GM21526 (cell line): Measurements from ENCODE around the gene MYH6.
"Not testable (repeated sequence)": the region's sequence is repeated elsewhere in the genome, so short reads cannot be mapped to it uniquely, and the experiment has no call there.

Experiments
- ATAC-seq: cut with Tn5 transposase; IDR thresholded peaks from one replicate; pipeline ENCODE4 v1.9.1; 2021; ENCODE audit warnings: moderate library complexity; ENCODE audit not compliant: unreplicated experiment, low FRiP score

The MYH6 gene

DNA sequence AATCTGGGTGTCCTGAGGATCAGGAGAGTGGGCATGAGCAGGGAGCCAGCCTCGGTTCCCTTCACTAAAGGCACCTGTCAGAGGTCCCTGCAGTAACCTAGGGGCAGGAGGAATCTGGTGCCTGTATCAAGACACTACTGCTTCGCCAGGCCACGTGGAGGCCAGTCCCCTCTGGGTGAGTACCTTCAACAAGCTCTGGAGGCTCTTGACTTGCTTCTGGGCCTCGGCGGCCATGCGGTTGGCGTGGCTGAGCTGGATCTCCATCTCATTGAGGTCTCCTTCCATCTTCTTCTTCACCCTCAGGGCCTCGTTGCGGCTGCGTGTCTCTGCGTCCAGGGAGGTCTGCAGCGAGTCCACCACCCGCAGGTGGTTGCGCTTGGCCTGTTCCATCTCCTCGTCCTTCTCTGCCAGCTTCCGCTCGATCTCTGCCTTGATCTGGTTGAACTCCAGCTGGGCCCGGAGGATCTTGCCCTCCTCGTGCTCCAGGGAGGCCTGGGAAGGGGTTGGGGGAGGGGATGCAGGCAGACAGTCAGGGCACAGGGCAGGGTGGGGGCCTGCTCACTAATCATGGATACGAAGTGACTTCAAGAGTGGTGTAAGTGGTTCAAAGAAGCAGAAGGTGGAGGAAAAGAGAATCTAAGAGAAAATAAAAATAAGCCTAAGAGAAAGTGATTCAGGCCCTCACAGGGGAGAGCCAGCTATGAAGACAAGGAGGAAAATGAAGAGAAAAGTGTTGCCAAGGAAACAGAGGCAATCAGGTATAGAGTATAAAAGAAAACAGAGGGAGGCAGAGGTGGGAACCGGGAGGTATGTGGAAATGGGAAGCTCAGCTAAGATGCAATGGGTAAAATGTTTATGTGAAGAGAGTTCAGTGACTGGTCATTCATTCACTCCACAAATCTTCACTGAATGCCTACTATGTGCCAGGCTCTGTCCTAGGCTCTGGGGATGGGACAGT lies 8.0 kb upstream of the MYH6 start:
- ATAC-seq = no peak

DNA sequence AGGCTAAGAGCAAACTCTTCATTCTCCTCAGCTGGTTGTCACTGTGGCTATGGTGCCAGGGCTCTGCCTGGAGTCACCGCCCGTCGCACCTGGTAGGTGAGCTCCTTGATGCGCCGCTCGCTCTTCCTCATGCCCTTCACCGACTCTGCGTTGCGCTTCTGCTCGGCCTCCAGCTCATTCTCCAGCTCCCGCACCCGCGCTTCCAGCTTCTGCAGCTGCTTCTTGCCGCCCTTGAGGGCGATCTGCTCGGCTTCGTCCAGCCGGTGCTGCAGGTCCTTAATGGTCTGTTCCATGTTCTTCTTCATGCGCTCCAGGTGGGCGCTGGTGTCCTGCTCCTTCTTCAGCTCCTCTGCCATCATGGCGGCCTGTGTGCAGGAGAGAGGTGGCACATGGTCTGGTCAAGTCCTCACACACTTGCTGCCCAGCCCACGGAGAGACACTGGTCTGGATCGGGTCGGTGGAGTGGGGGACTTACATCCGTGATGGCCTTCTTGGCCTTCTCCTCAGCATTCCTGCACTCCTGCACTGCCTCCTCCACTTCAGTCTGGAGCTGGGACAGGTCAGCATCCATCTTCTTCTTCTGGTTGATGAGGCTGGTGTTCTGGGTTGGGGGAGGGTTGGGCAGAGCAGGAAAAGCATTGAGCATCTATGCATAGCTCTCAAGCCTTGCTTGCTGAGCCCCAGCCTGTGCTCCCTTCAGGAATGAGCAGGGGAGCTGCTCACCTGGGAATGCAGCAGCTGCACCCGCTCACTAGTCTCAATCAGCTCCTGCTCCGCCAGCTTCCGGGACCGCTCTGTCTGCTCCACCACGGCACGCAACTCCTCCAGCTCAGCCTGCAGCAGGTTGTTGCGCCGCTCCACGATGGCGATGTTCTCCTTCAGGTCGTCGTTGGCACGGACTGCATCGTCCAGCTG lies 7.1 kb upstream of the MYH6 start:
- ATAC-seq = no peak

DNA sequence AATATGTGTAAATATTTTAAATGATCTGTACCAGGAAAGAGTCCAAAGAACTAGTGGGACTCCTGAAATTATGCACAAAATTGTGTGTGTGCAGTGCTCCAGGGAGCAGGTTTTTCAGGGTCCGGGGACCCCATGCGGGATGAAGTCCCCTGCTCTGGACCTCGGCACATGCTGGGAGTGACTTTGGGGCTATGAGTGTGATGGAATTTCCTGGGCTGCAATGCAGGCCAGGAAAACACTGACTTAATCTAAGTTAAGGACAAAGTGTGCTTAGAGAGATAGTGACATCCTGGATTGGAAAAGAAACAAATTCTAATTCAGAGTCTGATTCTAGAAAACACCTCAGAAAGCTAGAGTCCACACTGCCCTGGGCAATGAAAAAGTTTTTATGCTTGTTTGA lies 6.2 kb upstream of the MYH6 start:
- ATAC-seq = no peak

DNA sequence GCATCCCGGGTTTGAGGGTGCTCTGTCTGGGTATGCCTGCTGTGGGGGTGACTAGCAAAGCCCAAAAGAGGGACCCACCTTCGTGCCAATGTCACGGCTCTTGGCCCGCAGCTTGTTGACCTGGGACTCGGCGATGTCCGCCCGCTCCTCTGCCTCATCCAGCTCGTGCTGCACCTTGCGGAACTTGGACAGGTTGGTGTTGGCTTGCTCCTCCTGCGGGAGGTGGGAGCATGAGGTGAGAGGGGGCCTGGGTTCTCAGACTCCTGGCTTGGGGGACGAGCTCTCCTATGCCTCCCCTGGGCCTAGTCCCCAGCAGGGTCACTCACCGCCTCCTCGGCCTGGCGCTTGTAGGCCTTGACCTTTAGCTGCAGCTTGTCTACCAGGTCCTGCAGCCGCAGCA lies 5.6 kb upstream of the MYH6 start:
- ATAC-seq = no peak

DNA sequence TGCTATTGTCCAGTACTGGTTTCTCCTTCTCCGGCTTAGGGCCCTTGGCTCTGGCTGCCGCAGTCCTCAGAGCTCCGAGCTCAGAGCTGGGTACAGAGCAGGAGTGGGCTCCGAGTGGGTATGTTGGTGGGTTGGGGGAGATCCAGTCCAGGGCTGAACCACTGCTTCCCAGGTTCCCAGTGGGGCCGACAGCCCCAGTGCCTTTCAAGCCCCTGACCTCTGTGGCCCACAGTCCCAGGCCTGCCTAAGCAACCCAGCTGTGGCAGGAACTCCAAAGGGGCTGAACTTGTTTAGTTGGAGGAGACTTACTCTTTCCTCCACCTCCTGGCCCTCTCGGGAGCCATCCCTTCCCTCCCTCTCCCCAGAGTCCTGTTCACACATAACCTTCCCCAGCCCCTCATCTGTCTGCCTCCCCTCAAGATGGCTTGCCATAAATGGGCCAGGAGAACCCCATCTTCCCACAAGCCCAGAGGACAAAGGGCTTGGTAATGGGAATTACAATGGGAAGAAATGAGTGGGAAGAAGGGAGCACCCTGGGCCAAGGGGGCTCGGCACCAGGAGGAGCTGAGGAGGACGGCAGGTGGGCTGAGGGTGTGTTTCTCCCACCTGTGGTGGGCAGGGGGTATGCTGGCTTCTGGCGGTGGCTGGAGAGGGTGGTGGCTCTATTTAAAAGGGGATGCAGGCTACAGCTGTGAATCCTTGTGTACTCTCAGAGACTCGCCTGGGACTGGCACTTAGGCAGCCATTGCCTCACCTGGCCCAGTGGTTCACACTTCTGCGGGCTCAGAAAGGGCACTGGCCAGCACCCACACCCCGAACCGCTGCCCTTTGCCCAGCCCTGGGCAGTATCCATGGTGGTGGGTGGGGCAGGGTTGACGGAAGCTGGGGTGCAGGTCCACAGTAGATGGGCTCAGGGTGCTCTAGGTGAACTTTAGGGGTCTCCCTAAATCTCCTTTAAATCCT lies 3.8 kb upstream of the MYH6 start:
- no peak for ATAC-seq

DNA sequence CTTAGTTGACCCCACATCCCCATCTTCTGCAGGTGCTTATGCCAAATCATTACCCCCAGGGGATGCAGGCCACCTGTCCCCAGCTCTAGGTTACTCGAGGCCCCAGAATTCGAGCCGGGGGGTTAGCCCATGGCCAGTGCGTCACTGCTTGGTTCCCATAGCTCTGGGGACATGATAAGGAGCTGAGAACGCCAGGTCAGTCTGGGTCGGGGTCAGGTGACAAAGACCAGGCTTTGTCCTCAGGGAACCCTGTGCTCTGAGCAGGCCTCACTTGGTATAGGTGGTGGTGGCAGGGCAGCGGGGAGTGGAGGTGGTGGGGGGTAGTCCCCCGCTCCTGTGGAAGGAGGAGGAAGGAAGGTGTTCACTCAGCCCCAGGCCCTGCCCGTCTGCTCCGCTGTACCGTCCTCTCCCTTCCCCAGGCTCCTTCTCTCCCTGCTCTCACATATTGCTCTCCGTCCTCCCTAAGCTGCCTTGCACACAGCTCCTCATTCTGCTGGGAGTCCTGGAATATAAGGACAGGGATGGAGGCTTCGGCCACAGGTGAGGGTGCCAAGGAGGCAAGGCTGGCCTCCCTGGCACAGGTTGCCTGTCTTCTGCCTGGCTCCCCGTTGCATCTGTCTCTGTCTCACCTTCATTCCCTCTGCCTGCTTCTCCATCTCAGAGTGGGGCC lies 2.0 kb upstream of the MYH6 start:
- ATAC-seq = no peak

DNA sequence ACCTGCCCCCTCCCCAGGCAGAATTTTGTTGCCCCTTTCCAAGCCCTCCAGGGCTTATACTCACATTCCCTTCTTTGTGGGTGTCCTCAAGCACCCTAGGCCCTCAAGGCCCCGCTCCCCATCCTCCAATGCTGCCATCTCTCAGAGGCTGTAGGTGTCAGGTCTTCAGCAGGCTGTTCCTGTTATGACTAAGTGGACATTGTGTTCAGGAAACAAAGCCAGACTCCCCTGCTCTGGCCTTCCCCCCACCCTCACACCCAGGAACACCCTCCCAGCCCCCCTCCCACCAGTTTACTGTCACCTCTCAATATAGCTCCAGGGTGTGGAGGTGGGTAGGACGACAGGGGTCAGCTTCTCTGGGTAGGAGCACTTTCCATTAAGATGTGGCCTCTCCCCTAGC lies 1.4 kb upstream of the MYH6 start:
- no peak for ATAC-seq

DNA sequence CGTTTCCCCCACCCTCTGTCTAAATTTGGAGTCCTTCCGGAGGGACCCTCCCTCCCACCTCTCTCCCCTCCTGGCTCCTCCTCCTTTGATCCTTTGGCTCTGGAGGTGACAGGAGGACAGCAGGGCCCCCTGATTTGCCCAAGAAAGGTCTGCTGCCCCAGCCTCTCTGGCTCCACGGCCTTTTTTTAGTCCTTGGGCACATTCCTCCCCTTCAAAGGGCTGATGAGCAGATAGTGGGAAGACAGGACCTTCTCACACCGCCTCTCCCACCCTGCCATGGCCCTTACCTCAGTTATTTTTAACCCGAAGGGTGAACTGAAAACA lies 196 bp upstream of the MYH6 start:
- no peak for ATAC-seq

DNA sequence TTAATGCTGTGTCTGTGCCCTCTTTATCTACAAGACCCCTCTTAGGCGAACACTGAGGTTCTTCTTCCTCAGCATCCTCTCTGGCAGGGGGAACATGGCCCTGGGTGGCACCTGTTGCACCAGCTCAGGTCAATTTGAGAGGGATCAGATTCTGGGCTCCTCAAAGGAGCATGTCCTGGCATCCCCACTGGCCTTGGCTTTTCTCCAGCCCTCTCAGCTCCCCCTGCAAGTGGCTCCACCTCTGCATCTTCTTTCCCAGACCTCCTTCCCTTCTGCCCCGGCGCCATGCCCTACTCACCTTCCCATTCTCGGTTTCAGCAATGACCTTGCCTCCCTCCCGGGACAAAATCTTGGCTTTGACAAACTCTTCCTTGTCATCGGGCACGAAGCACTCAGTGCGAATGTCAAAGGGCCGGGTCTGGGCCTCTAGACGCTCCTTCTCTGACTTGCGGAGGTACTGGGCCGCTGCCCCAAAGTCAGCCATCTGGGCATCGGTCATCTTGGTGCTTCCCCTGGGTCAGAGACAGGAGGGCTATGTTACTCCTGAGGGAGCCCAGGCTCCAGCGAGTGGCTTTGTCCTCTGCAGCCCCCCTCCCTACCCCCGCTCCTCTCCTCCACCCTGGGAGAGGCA lies 1.2 kb downstream of the MYH6 start:
- no peak for ATAC-seq

DNA sequence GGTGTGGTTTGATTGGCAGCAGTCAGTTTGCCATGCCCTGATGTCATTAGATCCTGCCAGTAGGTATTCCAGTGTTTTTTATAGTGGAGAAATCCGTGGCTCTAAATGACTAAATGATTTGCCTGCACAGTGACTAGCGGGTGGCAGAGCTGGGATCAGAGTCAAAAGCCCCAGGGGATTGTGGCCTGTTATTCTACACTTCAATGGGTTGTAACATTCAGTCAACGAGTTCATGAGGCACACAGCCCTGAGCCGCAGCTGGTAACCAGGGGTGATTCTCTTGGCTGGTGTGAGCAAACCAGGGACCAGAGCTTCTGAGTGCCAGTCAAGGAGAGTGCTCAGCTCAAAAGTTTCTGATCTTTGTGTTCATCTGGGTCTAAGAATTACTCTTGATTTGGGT lies 1.8 kb downstream of the MYH6 start:
- no peak for ATAC-seq

DNA sequence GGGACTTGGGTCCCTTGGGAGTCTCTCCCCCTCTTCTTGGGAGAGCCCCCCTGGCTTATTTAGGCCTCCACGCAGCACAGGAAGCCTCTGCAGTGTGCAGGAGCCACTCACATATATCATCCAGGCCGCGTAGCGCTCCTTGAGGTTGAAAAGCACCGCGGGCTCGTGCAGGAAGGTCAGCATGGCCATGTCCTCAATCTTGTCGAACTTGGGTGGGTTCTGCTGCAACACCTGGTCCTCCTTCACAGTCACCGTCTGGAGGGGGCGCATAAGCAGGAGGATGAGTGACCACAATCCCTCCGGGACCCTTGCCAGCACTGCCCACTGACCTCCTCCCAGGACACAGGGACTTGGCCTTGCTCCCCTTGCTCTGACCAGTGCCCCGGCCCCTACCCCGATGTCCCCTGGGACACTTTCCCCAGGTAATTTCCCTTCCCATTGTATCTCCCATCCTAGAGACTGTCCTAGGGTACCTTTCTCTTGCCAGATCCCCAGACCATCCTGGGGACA lies 2.5 kb downstream of the MYH6 start:
- ATAC-seq = no peak

DNA sequence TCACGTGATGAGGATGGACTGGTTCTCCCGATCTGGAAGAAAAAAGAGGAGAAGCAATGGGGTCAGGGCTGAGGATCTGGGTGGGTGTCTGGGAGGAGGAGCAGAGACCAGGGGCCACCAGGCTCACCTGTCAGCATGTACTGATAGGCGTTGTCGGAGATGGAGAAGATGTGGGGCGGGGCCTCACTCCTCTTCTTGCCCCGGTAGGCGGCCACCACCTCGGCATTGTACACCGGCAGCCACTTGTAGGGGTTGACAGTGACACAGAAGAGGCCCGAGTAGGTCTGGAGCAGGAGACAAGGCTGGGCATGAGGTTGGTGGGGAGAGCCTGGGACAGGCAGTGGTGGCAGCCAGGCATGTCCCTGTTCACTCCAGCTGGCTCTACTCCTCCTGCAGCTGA lies 3.0 kb downstream of the MYH6 start:
- ATAC-seq = no peak

DNA sequence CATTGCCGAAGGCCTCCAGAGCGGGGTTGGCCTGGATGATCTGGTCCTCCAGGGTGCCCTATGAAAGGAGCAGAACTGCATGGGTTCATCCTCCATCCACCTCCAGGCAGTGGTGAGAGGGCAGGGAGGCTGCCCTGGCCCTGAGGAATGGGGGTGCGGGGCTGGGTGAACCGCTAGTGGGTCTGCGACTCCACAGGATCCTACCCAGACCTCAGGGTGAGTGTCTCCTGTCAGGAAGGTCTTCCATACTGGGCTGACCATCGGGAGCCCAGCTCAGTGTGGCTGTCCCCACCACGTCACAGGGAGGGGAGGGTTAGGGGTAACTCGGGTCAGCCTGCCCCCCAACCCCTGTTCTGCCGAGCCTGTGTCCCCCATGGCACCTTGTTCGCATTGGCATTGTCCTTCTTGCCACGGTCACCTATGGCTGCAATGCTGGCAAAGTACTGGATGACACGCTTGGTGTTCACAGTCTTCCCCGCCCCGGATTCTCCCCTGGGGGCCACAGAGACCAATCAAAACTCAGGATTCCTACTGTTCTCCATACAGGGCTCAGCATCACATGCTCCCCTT lies 3.7 kb downstream of the MYH6 start:
- ATAC-seq = no peak

DNA sequence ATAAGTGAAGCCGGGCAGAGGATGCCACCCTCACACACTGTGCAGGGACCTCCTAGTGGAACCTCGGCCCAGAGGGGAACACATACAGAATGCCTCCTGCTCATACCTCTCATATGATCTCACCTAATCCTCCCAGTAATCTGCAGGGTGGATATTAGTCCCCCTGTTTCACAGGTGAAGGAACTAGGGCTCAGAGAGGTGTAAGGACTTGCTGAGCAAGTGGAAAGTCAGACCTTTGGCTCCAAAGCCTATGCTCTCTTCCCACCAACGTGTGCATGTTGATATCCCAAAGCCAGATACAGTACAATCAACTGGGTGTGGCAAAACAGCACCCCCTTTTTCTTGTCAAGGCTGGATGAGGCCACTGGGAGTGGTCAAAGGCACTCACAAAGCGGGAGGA lies 4.2 kb downstream of the MYH6 start:
- ATAC-seq = no peak

DNA sequence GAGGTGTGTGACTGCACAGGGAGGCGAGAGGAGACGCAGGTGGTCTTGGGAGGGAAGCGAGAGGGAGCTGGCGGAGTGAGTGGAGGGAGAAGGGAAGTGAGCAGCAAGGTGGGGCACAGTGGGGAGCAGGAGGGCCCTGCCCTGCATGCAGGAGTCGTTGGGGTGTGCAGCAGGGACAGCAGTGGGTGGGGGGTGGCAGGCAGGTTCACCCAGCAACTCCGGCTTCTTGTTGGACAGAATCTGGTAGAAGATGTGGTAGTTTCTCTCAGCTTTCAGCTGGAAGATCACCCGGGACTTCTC lies 5.0 kb downstream of the MYH6 start:
- no peak for ATAC-seq

DNA sequence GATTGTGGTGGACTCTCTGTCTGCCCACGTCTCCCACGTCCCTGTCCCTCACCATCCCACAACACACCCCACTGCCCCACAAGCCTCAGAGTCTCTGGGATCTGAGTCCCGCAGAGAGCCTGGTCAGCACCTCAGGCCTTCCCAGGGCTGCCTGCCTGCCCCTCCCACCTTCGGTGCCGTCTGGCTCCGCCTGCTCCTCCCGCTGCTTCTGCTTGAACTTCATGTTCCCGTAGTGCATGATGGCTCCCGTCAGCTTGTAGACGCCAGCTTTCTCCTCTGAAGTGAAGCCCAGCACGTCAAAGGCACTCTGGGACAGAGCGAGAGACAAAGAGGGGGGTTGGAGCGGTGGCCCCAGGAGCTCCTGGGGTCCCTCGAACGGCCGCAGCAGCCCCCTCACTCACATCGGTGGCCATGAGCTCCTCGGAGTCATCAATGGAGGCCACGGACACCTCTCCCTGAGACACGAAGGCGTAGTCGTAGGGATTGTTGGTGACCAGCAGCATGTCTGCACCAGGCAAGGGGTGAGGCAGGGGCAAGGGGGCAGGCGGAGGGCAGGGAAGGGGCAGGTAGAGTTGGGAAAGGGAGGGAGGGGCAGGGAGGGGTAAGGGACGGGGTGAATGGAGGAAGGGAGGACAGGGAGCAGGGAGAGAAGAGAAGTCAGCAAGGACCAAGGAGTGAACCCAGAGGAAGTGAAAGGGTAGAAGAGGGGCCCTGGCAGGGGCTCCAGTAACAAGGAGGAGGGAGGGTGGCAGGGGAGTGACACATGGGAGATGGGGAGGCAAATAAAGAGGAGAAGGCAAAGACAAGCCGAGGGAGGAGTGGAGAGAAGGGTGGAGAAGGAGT lies 5.6 kb downstream of the MYH6 start:
- ATAC-seq = no peak

DNA sequence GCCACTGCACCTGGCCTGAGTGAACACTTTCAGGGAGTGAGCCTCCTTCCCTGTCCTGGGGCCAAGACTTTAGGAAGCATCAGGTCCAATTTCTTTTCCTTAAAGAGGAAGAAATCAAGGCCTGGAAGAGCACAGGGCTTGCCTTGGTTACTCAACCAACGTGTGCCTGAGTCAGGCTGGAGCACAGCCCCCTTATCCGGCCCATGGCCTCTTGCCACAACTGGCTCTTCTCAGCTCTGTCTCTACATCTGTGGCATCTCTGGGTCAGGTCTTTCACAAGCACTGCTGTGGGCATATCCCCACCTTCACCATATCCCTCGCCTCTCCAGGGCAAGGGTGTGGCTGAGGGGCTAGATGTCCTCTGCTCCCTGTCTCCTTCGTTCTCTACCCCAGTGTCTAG lies 6.8 kb downstream of the MYH6 start:
- ATAC-seq = no peak

DNA sequence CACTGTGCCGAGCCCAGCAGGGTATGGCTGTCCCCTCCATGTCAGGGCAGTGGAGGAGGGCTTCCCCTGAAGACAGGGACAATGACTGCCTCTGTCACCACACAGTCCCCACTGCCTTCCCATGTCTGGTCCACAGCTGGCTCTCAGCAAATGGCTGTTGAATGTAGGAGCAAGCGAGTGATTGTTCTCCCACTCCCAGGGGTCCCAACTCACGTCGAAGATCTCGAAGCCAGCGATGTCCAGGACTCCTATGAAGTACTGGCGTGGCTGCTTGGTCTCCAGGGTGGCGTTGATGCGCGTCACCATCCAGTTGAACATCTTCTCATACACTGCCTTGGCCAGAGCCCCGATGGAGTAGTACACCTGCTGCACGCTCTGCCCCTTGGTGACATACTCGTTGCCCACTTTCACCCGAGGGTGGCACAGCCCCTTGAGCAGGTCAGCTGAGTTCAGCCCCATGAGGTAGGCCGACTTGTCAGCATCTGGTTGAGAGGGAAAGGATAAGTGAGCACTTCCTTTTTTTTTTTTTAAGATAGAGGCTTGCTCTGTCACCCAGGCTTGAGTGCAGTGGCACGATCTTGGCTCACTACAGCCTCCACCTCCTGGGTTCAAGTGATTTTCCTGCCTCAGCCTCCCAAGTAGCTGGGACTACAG lies 7.5 kb downstream of the MYH6 start:
- not testable (repeated sequence) for ATAC-seq
